GM19035 (cell line): Measurements from ENCODE around the gene NTRK2.
"Not testable (repeated sequence)": the region's sequence is repeated elsewhere in the genome, so short reads cannot be mapped to it uniquely, and the experiment has no call there.

Source experiments
- ATAC-seq: cut with Tn5 transposase; IDR thresholded peaks from one replicate; pipeline ENCODE4 v1.9.1; 2021; ENCODE audit not compliant: unreplicated experiment

NTRK2 gene

DNA sequence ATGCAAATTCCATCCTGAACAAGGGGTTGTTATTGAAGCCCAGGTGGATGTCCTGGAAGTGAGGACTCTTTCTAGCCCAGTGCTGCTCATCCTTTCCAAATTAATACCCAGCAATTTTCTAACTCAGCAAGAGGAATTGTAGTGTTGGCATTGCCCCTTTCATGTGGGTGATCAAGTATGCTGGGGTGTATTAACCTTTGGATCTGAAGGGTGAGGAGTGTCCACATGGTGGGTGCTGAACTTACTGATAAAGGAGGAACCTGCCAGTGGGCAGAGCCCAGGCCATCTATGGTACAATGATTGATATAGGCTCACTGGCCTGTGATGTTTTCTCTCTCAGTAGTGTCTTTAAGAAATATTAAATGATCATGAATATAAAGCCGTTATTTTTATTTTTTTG is 210.1 kb downstream of the NTRK2 start:
- no peak for ATAC-seq

DNA sequence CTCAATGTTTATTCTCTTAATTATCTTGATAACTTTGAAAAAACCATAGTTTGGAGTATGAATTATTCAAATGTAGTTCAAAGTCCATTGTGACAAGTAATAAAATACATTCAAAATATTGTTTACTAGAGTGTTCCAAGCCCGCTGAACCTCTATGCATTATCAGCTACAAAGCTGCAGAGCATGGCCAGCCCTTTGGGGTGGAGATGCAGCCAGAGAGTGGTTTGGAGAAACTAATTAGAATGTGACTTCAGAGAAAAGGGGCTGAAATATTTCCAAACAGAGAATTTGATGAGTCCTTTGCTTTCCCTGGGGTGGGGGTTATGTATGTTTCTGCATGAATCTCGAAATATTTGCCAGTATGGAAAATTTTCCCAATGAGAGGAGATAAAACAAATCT is 211.3 kb downstream of the NTRK2 start:
- no peak for ATAC-seq

DNA sequence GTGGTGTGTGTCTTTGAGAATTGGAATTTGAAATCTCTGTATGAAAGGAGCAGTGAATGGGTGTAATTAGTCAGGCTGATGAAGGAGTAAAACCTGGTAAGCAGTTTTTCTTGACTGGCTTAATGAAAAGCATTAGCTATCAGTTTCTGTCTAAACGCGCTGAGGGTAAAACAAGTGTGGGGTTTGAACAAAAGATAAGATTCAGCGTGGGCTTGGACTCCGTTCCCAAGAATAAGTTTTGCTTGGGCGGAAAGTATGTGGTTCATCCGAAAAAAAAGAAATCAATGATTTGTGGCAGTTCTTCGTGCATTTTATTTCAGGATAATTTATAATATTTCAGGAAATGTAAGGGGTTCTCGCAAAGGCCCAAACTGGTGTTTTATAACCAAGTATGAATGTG is 217.3 kb downstream of the NTRK2 start:
- ATAC-seq, result no peak

DNA sequence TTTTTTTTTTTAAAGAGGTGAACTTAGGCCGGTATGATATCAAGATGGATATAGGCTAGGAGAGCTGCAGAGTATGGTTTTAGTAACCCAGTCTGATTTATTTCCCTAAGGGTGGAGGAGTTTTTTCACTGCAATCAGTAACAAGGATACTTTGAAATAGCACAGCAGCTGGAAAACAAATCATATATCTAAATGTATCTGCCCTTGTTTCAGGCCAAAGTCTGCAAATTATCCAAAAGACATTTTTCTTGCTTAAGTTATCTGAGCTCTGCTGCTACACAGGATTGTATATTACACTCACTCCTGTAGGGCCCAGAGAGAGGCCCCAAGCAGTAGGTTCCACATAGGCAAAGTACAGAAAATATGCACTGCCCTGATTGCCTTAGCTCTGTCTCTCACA is 222.4 kb downstream of the NTRK2 start:
- no peak for ATAC-seq

DNA sequence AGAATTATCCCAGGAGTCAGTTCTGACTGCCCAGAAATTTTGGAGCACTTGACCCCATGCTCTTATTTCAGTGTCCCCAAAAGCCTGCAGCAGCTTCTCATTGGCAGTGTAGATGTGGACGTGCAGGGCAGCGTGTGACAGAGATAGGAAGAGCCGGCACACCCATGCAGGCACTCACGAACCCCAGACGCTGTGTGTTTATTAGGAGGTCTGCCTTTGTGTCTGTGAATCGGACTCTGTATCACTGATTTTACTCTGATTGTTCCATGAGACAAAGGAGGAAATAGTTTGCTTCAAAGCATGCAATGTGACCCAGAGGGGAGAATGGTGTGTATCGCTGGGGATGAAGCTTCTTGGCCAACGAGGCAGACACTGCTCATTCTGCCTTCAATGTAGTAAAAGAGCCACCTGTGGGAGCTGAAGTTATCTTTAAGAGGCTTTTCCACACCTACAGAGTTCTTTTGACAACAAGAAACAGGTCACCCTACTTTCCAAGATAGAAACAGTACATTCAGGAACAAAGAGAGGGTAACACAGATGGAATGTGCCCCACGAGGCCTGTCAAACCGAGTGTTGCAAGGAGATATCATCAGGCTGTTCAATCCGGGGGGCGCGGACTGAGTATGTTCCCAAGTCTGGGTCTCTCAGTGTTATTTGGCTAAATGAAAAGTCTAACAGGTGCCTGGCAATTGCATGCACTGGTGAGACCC is 224.0 kb downstream of the NTRK2 start:
- no peak for ATAC-seq

DNA sequence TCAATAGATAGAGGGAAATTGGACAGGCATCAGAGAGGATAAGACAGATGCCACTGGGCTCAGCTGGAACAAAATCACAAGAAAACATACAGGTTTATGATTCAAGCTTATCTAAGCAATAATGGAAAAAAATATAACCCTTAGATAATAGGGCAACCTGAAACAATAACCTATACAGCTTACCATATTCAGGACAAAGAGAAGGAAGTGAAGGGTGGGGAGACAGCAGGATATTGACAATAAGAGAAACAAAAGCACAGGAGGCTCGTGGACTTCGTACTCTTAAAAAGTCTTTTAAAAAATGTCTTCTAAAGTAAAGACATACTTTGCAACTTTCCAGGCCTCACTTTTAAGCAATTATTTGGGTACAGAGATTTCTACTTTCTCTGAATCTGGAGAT is 225.3 kb downstream of the NTRK2 start:
- ATAC-seq, result no peak

- no peak for ATAC-seq
Observed at GRCh38 chr9:84897362-84898094, 228.0 kb downstream of the NTRK2 start.

- ATAC-seq, result no peak
Observed at GRCh38 chr9:84898188-84898587, 228.7 kb downstream of the NTRK2 start.

DNA sequence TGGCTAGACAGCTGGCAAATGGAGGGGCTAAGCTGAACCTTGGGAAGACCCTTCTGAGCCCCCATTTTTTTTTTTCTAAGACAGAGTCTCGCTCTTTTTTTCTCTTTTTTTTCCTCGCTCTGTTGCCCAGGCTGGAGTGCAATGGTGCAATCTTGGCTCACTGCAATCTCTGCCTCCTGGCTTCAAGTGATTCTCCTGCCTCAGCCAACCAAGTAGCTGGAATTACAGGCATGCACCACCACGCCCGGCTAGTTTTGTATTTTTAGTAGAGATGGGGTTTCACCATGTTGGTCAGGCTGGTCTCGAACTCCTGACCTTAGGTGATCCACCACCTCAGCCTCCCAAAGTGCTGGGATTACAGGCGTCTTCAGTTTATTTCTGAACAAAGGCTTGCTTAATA is 229.1 kb downstream of the NTRK2 start:
- ATAC-seq, result not testable (repeated sequence)

- ATAC-seq, result no peak
Observed at GRCh38 chr9:84899326-84899725, 229.8 kb downstream of the NTRK2 start.

GRCh38 chr9:84900421-84900820 is 230.9 kb downstream of the NTRK2 start:
- no peak for ATAC-seq

DNA sequence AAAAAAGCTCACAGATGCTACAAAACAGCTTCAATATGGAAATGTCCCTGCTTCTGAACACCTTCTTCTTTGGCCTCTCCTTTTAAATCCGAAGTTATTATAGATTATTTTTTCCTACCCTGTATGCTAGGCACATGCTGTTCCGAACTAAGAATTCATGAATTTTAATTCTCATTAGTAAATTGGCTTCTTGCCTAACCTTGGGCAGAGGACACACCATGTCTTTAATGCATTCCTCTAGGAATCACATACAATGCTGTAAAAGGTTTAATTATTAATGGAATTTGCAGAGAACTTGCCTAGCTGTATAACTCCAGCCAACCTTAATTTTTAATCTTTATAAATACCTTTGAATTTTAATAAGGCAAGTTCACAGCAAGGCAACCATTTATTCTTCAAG is 234.4 kb downstream of the NTRK2 start:
- ATAC-seq, result no peak

- no peak for ATAC-seq
Observed at GRCh38 chr9:84916769-84917168, 247.2 kb downstream of the NTRK2 start.

DNA sequence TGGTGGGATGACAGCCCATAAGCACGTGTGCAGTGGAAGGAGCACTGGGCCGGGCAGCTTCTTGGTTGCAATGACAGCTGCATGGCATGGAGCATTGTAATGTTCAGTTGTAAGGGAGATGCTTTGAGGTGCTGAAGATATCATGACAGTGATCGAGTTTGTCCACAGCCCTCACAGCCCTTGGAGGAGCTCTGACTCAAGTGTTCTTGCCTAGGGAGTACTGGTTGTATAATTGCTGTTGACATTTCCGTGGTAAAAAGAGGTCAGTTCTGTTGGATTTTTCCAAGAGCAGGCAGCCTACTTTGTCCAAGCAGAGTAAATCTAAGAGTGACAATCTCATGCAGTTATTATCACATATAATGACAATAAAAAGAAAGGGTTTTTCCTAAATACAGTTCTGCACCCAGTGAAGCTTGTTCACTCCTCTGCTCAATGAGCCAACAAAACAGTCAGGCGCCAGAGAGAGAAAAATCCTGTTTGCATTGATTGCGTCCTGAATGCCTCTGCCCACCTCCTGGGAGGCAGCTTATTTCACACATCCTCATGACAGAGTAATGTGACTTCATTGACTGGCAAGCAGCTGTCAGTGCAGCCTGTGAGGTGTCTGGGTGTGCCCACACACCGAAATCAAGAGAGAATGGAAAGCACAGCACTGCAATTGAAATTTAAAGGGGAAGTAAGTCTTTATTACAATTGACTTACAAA is 248.0 kb downstream of the NTRK2 start:
- ATAC-seq, result no peak

- no peak for ATAC-seq
Observed at GRCh38 chr9:84919440-84919839, 249.9 kb downstream of the NTRK2 start.

DNA sequence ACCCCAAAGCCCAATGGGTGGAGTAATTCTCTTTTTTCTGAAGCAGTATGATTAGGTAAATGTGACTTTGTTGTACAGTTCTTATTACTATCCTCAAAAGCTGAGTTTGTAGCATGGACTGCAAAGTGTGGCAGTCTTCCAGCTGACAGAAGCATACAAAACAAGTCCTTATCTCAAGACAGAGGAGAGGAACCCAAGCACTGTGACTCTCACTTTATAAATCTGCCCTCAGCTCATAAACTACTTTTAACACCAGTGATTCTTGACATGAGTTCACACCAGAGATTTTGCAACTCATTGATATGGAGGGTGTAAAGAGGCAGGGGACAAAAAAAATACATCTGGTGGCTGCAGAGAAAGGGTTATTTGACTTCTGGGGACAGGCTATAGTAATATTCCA is 251.6 kb downstream of the NTRK2 start:
- ATAC-seq, result no peak

DNA sequence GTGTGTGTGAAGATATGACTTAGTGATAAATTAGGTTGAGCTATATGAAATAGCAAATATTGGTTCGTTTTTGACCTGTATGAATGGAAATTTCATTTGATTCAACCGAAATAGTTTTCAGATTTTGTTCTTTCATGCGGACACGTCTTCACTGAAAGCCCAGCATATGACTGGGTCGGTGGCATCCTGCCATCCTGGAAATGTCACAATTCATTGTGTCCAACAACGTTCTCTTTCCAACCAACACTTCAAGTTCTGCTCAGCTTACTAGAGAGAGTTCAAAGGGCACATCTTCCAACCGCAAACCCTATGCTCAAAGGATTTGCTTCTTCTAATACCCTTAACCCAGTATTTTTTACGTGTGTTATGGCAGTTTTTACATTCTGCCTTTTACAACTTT is 252.5 kb downstream of the NTRK2 start:
- no peak for ATAC-seq

DNA sequence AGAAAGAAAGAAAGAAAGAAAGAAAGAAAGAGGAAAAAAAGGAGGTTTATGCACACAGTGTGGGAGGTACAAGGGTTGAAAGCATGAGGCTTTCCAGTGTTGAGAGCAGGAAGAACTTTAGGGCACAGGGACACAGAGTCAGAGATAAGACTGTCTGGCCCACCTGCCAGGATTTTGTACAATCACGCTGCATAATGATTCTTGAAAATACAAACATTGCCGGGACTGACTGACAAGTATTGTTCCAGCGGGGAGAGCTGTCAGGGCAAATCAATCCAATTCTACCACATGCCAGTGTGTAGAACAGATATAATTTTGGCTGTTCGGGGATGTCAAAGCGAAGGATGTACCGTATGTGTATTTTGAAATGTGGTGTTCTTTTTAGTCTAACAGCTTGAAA is 254.7 kb downstream of the NTRK2 start:
- ATAC-seq, result no peak

DNA sequence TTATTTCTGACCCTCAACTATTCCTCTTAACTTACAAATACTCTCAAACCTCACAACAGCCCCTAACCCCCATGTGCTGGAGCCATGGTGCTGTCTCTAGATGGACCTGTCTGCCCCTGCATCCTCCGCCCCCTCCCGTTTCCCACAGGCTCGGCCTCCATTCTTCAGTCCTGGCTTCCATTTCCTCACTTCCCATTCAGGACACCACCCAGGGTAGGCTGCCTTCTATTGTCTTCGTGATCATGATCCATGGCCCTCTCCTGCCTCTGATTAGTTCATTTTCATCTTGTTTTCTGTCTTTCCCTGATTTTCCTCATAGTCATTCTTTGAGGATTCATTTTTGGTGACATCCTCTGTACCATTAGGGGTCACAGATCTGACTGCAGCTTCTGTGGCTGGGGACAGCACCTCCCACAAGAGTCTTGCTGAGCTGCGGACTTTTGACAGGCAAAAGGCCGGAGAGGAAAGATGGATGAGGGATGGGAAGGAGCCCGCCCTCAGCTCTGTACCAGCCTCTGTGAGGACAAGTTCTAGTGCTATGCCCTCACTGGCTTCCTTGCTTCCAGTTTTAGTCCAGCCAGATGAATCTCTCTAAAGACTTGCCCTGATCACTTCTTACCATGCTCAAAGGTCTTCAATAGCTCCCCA is 255.8 kb downstream of the NTRK2 start:
- no peak for ATAC-seq

DNA sequence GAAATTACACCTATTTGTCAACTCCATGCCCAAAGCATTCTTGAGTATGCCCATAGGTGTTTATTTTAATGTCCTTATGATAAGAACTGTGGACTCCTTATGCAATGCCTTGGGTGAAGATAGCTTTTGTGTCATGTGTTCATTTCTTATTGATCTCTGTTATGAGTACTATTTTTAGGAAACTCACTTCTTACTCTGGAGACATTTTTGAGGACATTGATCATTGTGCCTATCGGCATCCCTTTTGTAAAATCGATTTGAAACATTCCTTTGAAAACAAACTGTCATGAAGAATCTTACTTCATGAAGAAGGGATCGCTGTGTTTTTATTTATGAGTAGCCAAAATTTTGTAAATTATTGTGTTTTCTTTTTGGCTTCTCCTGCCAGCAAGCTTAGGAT is 257.3 kb downstream of the NTRK2 start:
- ATAC-seq, result no peak

DNA sequence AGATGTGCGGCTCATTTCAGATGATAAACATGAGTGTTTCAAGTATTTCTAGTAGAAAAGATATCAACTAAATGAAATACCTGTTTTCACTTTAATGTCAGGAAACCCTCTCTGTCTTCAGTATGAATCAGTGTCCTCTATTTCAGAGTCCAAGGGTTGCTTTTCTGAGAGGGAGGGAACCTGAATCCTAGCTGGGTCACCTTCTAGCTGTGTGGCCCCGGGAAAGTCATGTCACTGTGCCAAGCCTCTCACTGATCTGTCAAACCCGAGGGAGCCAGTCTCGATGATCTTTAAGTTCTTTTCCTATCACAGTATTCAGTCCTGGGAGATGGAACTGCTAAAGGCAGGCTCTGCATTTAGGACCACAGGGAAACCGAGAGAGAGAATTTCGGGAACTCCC is 258.9 kb downstream of the NTRK2 start:
- ATAC-seq, result no peak

- no peak for ATAC-seq
Observed at GRCh38 chr9:84929068-84929467, 259.5 kb downstream of the NTRK2 start.
